NCI-H69 (cell line): ENCODE results near the gene NEDD4L.
"Not testable (repeated sequence)": the region's sequence is repeated elsewhere in the genome, so short reads cannot be mapped to it uniquely, and the experiment has no call there.

Source experiments
- DNase-seq: peaks from one replicate; lab custom pipeline; 2025; lab: John Stamatoyannopoulos, UW

The NEDD4L gene

DNA sequence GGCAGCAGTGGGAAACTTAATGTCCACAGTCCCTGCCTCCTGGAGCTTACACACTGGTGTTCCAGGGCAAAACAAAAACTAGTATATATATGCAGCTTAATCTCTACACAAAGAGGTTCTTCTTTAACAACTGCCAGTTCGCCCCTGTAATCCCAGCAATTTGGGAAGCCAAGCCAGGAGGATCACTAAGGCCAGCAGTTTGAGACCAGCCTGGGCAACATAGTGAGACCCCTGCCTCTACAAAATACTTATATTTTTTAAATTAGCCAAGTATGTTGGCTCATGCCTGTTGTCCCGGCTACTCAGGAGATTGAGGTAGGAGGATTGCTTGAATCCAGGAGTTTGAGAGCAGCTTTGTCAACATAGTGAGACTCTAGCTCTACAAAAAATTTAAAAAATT is 17.2 kb upstream of the NEDD4L start:
- no peak for DNase-seq

DNA sequence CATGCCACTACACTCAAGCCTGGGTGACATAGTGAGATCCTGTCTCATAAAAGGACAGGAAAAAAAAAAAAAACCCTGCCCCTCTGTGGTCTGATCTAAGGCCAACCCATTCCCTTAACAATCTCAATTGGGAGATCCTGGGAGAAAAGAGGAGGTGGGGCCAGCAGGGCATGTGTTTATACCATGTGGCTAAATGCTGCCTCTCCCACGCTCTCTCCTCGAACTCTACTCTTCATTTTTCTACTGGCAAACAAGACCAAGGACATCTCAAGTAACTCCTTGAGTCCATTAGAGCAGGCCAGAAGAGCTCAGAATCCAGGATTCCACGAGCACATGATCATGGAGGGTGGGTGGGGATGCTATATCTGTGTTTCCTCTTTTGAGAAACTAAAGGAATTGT is 16.7 kb upstream of the NEDD4L start:
- DNase-seq, result no peak

DNA sequence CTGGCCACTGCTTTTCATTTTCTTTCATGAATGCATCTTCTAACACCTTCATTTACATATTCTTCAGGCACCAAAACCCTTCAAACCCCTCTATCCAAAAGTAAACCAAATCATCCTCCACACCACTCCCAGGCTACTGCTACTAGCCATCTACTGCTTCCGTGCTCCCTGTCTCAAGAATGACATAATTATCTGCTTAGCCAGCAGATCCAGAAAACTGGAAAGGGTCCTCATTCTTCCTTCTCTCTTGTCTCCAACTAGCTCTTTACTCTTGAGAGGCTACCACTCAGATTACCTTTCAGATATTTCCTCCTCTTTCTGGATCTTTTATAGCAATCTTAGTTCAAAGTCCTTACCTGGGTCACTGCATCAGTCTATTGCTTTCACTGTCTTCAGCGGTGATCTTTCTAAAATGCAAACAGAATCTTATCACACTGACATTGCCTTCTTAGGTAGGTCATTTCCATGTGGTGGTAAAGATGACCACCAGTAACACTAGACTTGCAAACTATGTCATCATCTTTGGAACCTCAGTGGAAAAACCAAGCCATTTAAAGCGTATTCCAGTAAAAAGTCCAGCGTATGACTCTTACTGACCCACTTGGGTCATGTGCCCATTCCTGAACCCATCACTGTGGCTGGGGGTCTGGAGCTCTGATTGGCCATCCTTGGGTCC is 15.8 kb upstream of the NEDD4L start:
- DNase-seq, result no peak

DNA sequence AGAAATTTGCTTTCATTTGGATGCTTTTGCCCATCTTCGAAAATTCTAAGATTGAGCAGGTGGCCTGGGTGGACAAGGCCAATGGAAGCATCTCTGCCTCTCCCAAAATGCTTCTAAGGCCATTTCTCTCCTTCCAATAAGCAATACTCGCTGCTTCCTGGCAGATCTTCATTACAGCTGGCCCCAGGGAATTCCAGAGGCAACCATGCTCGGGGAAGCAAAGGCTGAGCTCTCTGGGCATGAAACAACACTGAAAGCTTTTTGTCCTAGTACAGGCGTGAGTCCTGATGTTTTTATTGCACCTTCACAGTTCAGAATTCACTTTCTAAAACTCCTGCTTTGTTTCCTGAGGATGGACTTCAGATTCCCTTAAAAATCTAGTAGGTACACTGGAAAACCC is 11.8 kb upstream of the NEDD4L start:
- peak; percentile 44 for DNase-seq

DNA sequence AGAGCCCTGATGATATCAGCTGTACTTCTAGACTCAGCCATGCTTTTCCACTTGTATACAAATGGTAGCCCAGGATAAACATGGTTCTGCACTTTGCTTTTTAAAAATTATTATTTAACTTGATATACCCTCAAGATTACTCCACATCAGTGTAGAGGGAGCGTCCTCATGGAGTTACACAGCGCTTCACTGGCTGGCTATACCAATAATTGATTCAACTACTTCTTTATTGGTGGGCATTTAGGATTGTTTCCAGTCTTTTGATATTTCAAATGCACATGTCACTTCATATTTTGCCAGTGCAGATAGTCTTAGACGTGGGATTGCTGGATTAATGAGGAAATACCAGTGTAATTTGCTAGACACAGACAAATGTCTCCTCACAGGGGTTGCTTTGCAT is 10.8 kb upstream of the NEDD4L start:
- no peak for DNase-seq

DNA sequence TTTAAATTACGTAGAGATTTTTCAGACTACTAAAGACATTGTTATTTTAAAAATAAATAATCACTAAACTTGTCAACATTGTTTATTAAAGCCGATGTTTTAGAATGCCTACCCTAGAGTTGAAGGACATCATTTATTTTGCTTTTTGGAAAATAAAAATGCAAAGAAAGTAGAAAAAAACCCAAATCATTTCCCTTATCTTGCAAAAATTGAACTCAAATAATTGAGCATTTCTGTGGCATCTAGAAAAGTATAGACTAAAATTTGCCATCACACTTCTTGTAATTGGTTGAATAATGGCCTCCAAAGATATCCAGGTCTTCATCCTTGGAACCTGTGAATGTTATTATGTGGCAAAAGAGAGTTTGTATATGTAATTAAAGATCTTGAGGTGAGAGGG is 9.7 kb upstream of the NEDD4L start:
- DNase-seq, result no peak

DNA sequence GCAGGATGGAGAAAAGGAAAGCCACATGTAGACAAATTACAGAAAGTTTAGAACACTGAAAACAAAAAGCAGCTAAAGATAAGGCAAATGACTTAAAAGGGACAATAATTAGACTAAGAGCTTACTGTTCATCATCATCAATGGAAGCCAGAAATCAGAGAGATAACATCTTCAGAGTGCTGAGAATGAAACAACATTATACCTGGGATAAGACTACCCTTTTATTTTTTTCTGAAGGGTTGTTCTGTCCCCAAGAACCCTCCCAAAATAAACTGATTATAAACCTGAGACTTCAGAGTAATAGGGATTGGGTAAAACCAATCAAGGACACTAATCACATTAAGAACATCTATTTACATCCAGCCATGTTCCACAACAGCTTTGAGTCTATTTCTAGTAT is 6.9 kb upstream of the NEDD4L start:
- DNase-seq, result no peak

DNA sequence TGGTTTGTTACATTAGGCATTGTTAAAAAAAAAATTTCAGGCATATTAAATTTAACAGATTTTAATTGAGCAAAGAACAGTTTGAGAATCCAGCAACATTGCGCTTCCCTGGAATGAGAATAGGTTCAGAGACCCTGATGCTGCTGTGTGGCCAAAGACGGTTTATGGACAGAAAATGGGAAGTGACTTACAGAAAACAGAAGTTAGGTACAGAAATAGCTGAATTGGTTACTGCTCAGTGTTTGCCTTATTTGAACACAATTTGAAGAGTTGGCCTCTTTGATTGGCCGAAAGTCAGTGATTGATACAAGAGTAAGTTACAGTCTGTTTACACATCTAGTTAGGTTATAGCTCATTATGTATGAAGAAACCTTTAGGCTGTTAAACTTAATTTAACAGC is 6.0 kb upstream of the NEDD4L start:
- no peak for DNase-seq

DNA sequence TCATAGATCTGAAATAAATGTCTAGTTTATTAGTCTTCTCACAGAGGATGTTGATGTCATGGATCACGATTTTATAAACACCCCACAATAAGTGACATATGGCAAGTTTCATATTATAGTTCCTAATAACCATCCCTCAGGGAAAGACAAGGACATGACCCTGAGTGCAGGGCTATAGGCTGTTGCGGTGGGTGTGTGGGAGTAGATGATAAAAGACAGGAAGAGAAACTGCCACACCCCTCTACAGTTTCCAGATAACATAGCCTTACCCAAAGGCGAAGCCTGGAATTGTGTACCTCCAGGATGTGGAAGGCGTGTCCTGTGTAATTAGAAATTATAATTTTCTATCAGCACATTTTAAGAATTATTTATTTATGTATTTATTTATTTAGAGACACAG is 2.4 kb upstream of the NEDD4L start:
- peak; percentile 95 for DNase-seq

DNA sequence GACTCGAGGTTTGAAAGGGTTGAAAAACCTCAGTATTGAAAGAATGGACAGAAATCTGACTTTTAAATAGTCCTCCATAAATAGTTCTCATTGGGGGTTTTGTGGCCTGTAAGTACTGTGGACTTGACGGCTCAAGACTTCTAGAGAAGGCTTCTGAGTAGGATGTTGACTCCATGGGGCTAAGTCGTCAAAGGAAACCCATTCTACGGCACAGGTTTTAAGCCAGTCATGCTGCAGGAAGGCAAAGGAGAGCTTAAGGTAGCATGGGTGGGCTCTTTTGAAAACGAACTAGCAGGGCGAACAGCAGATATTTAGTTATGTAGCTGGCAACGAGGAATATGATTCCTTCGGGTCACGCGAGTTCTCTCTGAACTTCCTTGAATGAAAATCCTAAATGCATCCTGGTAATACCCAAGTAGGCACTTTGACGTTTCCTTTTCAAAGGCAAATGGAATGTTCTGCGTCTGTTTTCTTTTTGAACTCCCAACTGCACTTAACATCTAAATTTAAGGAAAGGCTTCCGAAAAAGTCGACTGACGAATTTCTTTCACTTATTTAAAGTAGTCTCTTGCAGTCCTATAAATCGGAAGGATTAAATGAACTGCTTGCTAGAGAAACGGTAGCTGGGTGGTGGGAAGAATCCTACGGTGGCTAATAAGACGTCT is 1.1 kb upstream of the NEDD4L start:
- DNase-seq, result peak; percentile 73

DNA sequence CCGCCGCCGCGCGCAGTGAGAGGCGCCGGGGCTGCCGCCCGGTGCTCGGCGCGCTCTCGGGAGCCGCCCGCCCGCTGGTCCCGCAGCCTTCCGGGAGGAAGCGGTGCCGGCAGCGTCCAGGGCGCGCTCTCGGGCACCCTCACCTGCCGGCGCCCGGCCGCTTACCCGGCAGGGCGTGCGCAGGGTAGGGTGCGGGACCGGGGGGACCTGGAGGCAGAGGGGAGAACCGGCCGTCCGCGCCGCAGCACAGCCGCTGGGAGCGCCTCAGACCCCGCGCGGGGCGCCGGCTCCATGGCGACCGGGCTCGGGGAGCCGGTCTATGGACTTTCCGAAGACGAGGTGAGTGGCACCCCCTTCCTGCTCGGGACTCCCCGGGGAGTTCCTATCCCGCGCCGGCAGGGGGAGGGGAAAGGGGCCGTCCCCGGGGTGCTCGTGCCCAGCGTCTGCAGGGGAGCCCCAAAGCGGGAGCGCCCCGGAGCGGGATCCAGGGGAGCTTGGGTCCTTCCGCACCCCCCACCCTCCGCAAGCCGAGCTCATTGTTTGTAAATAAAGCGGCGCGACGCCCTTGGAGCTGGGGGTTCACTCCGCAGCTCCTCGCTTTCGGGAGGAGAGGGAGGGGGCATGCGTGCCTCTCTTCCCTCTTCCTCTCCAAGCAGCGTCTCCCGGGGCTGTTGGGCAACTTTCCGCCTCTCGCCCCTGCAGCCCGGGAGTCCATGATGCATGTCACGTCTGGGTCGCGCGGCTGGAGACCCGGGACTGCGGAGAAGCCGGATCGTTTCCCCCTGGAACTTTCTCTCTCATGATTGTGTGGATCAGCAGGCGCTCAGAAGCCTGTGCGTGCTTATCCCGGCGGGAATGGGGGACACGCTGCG is 580 bp downstream of the NEDD4L start:
- peak; percentile 90 for DNase-seq

DNA sequence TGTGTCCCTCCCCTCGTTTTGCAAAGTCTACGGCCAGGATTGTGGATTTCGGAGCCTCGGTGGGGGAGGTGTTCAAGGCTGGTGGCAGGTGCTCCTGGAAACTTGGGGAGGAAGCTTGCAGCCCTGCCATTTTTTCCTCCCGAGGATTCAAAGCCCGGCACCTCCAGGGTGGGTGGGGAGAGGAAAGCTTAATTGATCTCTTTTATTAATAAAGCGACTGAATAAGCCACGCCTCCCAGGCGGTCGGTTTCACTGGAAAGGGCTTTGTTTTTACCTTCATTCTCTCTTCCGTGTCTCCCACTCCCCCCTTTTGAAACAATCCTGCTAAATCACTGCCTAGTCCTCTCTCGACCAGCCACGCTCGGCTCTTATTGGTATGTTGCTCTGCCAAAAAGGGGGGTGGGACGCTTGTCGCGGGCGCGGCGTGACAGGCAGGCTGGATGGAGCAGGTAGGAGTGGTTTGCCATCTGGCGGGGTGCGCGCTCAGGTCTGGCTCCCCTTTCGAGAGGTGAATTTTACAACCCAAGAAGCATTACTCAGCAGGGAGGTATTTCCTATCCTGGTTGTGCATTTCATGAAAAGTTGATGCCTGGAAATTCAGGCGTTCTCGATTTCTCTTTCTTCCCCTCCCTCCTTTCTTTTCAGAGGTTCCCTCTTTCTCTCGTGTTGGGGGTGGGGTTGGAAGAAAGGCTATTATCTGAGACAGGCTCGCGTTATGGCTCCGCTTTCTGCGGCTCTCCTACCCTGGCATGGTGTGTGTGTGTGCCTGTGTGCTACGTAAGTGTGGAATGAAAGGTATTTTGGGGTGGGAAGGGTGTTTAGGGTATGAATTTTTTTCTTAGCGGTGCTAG is 1.4 kb downstream of the NEDD4L start:
- DNase-seq, result peak; percentile 97

DNA sequence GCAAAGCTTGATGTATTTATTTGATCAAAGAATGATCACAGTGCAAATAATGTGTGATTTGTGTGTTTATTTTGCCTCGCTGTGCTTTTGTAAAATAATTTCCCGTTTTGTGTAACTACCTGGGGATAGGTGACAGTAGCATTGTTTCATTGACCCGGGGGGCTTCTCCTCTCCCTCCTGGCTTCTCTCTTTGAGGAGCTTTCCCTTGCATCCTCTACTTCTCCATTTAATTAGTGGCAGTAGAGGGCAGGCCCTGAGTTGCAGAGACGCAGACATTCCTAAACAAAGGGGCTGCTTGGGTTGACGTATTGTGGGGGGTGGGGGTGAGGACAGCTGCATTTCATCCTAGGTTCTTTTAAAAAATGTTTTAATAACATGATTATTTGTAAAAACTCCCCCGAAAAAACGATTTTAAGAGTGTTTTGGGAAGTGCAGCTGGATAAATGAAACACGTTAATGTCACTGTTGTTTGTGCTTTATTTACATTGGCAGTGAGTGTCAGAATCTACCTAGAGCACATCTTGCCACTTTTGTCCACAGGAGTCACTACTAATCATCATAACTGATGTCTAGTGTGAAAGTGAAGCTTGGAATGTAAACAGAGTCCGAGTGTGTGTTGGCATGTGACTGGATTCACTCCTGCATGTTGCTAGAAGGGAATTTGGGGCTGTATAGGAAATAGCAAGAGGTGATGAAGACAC is 2.2 kb downstream of the NEDD4L start:
- peak; percentile 94 for DNase-seq

DNA sequence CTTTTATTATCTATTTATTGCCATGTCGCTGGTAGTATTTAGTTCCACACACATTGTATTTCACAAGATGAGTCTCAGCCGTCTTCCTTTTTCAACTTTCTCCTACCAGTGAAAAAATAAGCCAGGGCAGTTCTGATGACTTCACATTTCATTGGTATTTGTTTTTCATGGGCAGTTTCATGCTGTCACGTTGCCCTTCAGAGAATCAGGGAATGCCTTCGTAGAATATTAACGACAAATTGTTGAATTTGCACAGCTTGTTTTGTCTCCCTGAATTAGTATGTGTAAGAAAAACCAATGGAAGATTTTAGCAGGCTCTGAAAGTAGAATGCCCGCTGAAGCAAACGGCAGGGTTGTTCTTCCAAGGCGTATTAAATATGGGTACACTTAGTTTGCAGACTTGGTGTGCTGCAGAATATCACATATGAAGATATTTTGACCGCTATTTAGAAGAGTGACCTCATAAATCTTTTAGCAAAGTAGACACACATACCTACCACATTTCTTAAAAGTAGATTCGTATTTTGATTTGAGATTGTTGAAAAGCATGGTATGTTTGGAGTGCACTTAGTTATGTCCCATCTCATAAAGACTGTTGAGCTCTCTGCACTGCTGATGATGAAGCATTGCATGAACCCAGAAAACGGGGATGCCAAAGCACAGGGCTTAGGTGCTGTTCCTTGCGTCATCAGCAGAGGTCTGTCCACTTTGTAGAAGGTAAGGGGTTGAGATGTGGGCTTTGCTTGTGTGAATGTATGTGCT is 2.9 kb downstream of the NEDD4L start:
- peak; percentile 29 for DNase-seq

DNA sequence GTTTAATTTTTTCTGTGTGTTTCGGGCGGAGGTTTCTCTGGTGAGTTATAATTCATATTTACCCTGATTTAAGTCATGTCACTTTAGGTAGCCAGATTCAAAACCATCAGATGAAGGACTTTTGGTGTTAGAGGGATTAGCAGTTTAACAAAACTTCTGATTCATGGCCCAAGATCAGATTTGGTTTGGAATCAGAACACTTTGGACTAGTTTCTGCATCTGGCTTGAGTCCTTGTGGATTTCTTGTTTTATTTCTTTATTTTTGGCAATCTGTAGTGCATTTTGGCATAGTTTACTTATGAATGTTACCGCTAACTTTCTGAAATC is 3.5 kb downstream of the NEDD4L start:
- no peak for DNase-seq

DNA sequence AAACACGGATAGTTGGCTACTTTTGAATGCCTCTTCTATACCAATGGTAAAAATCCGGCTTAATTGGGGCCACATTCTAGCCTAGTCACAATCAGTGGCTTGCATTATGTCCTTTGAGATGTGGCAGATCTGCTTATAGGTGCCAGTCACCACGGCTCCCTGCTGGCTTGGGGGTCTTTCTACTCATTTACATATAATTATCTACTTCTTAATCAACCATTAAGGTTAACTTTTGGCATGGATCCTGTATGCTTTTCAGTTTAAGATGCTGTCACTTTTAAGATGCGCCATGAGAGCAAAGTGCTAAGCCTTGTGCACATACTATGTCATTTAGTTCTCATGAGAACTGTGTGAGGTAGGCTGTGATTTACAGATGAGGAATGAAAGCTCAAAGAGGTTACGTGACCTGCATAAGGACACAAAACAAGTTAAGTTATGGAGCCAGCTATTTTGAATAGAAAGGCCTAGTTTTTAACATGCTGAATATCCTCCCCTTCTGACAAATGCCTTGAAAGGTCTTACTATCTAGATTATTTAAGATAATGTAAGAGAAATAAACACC is 4.1 kb downstream of the NEDD4L start:
- DNase-seq, result no peak

DNA sequence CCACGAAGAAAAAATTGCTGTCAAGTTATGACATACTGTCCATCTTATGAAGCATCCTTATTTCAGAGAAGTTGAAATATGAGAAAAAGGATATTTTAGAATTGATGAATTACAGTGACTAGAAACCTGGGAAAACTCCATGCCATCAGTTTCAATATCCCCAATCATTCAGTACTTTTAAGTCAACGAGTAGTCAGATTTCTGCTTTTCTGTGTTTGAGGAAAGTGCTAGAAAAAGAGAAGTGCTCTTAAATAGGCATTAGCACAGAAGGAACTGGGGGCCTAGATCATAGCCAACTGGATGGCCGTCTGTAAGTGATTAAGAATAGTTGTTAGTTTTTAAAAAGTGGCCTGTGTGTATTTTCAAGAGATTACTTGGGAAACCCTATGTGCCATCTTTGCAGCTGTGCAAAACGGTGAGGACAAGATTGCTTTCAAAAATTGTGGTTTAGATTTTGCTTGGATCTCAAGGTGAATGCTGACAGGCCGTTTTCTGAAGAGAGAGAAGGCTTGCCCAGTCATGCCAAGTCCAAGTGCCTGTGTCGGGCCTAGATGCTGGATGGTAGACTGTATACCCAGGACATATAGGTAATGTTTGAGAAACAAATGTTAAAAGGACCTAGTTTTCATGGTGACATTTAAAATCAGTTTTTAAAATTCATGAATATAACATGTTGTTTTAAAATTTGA is 5.1 kb downstream of the NEDD4L start:
- DNase-seq, result no peak

DNA sequence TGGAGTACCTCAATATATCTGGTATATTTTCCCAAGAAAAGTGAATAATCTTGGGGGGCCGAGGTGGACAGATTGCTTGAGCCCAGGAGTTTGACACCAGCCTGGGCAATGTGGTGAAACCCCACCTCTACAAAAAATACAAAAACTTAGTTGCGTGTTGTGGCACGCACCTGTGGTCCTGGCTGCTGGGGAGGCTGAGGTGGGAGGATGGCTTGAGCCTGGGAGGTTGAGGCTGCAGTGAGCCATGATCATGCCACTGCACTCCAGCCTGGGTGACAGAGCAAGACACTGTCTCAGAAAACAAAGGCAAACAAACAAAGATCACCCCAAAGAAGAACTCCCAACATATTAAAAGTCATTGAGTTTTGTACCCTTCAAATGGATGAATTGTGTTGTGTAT is 6.9 kb downstream of the NEDD4L start:
- not testable (repeated sequence) for DNase-seq

DNA sequence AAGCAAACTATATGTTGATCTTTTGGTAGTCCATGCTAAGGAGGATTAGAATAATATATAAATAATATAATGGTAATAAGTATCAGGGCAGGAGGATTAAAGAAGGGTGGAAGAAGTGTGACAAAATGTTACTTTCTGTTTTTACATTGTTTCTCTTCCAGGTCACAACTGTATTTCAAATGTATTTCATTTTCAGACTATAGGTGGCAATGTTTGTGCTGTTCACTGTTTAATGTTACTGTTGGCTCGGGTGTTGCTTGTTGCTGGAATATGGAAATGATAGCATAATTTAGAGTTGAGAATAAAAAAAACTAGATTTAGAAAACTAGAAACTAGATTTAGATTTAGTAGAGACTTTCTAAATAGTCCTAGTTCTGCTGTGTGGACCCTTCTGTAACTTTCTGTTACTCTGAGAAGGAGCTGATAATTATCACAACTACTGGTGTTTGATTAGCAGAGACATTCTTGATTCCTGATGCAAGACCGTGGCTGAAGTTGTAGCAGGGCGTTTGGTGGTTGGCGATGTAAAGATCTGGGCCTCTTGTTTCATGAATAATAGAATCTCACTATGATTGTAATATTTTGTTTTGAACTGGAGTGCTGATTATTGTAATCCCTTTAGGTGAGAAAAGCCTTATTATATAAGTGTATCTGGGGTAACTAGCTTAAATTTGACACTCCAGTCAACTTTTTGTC is 7.9 kb downstream of the NEDD4L start:
- DNase-seq, result peak; percentile 66
